GM12878 (cell line): ENCODE data around the gene APEX1. TPM values are rescaled to one million over a fixed set of nuclear protein-coding genes. Genes with fewer than 3 reads are reported as not detected.

Experiments
- BCL11A ChIP-seq: IDR thresholded peaks from 2 replicates; pipeline ENCODE4 v1.6.1; 2011; ENCODE audit warnings: low read depth, low read length
- CBFB ChIP-seq: IDR thresholded peaks from 2 replicates; pipeline ENCODE4 v1.6.1; 2016; ENCODE audit warnings: antibody characterized with exemption, low read depth
- E2F8 ChIP-seq: fragments of 450-650 bp; IDR thresholded peaks from 2 replicates; pipeline ENCODE4 v1.6.1; 2018; ENCODE audit warnings: mild to moderate bottlenecking, low read depth, moderate library complexity; ENCODE audit not compliant: partially characterized antibody
- EGR1 ChIP-seq, 2 experiments: IDR thresholded peaks; 1 replicate in 1 of 2; 2 replicates in 1 of 2; pipeline ENCODE4 v1.6.1; 2011 to 2012; ENCODE audit warnings: low read depth in 2 of 2, low read length in 2 of 2, borderline replicate concordance in 1 of 2, mild to moderate bottlenecking in 1 of 2, moderate library complexity in 1 of 2
- ETV6 ChIP-seq, 2 experiments: fragments of 450-650 bp in 1 of 2; IDR thresholded peaks in 1 of 2; conservative IDR thresholded peaks in 1 of 2; 2 replicates each; pipeline ENCODE4 v1.6.1; 2014; ENCODE audit warnings: antibody characterized with exemption in 1 of 2, borderline replicate concordance in 1 of 2, low read depth in 1 of 2, mild to moderate bottlenecking in 1 of 2, moderate library complexity in 1 of 2
- EZH2 ChIP-seq: IDR thresholded peaks from 2 replicates; pipeline ENCODE4 v1.6.1; 2012; ENCODE audit warnings: low read depth, mild to moderate bottlenecking, control low read depth, inconsistent platforms, low read length, borderline replicate concordance; ENCODE audit not compliant: control insufficient read depth
- JUNB ChIP-seq: IDR thresholded peaks from 2 replicates; pipeline ENCODE4 v1.6.1; 2016; ENCODE audit warnings: antibody characterized with exemption, mild to moderate bottlenecking
- MEF2B ChIP-seq: fragments of 450-650 bp; IDR thresholded peaks from 2 replicates; pipeline ENCODE4 v1.6.1; 2018; ENCODE audit warnings: mild to moderate bottlenecking, moderate library complexity; ENCODE audit not compliant: partially characterized antibody, poor library complexity, severe bottlenecking
- NFXL1 ChIP-seq: fragments of 450-650 bp; IDR thresholded peaks from 2 replicates; pipeline ENCODE4 v1.6.1; 2017; ENCODE audit warnings: antibody characterized with exemption, mild to moderate bottlenecking, borderline replicate concordance
- NFYB ChIP-seq: IDR thresholded peaks from 2 replicates; pipeline ENCODE4 v1.6.1; 2011; ENCODE audit warnings: low read depth, mild to moderate bottlenecking, low read length, improper control_type of control experiment, moderate library complexity; ENCODE audit not compliant: insufficient read depth
- PAX5 ChIP-seq: IDR thresholded peaks from 2 replicates; pipeline ENCODE4 v1.6.1; 2011; ENCODE audit warnings: low read depth, low read length, borderline replicate concordance
- PKNOX1 ChIP-seq: fragments of 450-650 bp; IDR thresholded peaks from 2 replicates; pipeline ENCODE4 v1.6.1; 2016; ENCODE audit warnings: mild to moderate bottlenecking
- POLR2AphosphoS5 ChIP-seq: IDR thresholded peaks from 2 replicates; pipeline ENCODE4 v1.6.1; 2011; ENCODE audit warnings: mild to moderate bottlenecking, low read length, inconsistent platforms
- RAD51 ChIP-seq: fragments of 450-650 bp; IDR thresholded peaks from 2 replicates; pipeline ENCODE4 v1.6.1; 2016; ENCODE audit warnings: moderate library complexity, mild to moderate bottlenecking, inconsistent platforms
- RFX5 ChIP-seq: IDR thresholded peaks from 2 replicates; pipeline ENCODE4 v1.6.1; 2011; ENCODE audit warnings: low read depth, low read length, improper control_type of control experiment
- RUNX3 ChIP-seq: IDR thresholded peaks from 2 replicates; pipeline ENCODE4 v1.6.1; 2012; ENCODE audit warnings: low read length, inconsistent platforms
- SIX5 ChIP-seq: IDR thresholded peaks from 2 replicates; pipeline ENCODE4 v1.6.1; 2011; ENCODE audit warnings: mild to moderate bottlenecking, low read depth, low read length, moderate library complexity; ENCODE audit not compliant: severe bottlenecking
- TBL1XR1 ChIP-seq: IDR thresholded peaks from 2 replicates; pipeline ENCODE4 v1.6.1; 2012; ENCODE audit warnings: low read depth, low read length, improper control_type of control experiment
- ZNF24 ChIP-seq: fragments of 450-650 bp; IDR thresholded peaks from 2 replicates; pipeline ENCODE4 v1.6.1; 2017; ENCODE audit warnings: antibody characterized with exemption, mild to moderate bottlenecking
- ZSCAN29 ChIP-seq: fragments of 450-650 bp; IDR thresholded peaks from 2 replicates; pipeline ENCODE4 v1.6.1; 2017; ENCODE audit warnings: mild to moderate bottlenecking, moderate library complexity
- ZZZ3 ChIP-seq: IDR thresholded peaks from 2 replicates; pipeline ENCODE4 v1.6.1; 2011; ENCODE audit warnings: low read depth; ENCODE audit not compliant: control insufficient read depth, insufficient read length
- polyA plus RNA-seq, 11 experiments: library from polyadenylated mRNA; depleted of rRNA in 4 of 11; unstranded in 6 of 11; stranded (reverse) in 5 of 11; fragments of >200 nt; fragmentation: Nextera tagmentation in 4 of 11; fragmentation: Illumina TruSeq in 1 of 11; extraction: Ambion mirVana in 4 of 11; extraction: Trizol in 1 of 11; gene quantifications; 1 replicate in 1 of 11; 2 replicates in 10 of 11; pipeline versions ENCODE4 v1.2.1 to v1.2.3, GENCODE V29; 2011 to 2016; ENCODE audit warnings: inconsistent platforms in 2 of 11, missing spikeins in 2 of 11, low read depth in 1 of 11
- total RNA-seq, 4 experiments: library from RNA; depleted of rRNA in 3 of 4; stranded (reverse); fragments of >200 nt in 3 of 4; fragmentation: Illumina TruSeq in 1 of 4; extraction: Trizol in 1 of 4; gene quantifications; 2 replicates each; pipeline versions ENCODE4 v1.2.1 to v1.2.3, GENCODE V29; 2013 to 2021
- TF ChIP-seq, protein P1 (sequence below): IDR thresholded peaks from 2 replicates; pipeline ENCODE4 v1.6.1; 2011; ENCODE audit warnings: mild to moderate bottlenecking, low read depth, low read length, moderate library complexity; ENCODE audit not compliant: insufficient replicate concordance
- TF ChIP-seq, protein P2 (sequence below): IDR thresholded peaks from 2 replicates; pipeline ENCODE4 v1.6.1; 2011; ENCODE audit warnings: borderline replicate concordance, low read depth, mild to moderate bottlenecking, moderate library complexity, low read length; ENCODE audit not compliant: insufficient read depth, poor library complexity, severe bottlenecking

APEX1 gene
- total and polyA plus RNA-seq, 10 of the 15 experiments (the other 5 are each of a cell fraction or from before 2014, with no cell fraction given) = 115 to 407 (median 300) TPM

DNA sequence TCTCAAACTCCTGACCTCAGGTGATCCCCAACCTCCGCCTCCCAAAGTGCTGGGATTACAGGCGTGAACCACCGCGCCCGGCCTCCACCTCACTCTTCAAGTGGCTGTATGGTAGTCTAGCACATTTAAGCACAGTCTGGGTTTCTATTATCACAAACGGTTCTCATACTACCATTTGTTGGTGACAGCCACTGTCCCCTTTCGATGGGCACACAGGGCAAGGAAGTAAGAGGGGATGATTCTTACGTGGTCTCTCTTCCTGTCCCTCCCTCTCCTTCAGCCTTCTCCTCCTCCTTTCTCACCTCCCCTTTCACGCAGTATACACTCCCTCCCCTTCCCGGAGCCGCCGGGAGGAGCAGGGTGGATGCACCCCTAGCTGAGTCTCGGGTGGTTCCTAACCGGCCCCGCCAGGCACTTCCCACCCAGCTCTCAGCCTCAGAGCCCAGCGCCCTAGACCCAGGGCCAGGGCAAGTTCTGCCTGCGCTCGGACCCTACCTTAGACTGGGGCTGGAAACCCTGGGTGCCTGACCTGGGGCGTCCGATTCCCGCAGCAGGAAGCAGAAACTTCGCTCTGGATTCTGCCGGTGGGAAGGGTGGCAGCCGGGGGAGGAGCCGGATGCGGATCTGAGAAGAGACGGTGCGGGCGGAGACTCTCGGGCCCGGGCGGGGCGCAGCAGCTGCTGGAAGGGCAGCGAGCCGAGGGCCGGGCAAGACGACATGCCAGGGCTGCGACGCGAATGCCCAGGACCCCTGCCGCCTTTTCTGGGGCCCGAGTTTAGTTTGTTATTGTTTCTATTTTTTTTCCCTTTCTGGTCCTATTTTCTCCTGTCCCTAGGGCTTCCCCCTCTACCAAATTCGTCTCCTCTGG is 41.9 kb upstream of the APEX1 start, which contains the start of gene TEP1 (continued):
- TF ChIP-seq RFX5 (no peak), MEF2B (no peak), TBL1XR1 (no peak; the same call in 1 of the 2 replicates), PKNOX1 (no peak), RUNX3 (no peak), SIX5 (no peak), NFXL1 (no peak), ZSCAN29 (no peak), JUNB (no peak), BCL11A (no peak), POLR2AphosphoS5 (peak; percentile 31; the same call in 1 of the 2 replicates), ZZZ3 (no peak), CBFB (0 out of 2 replicates have a peak, but pooled peaks have one; percentile 18), RAD51 (no peak), EZH2 (no peak), ZNF24 (no peak), EGR1 (IDR thresholded peaks at IDR 0.05; ENCODE audit: borderline replicate concordance in 1 of 2, low read depth in 2 of 2, low read length in 2 of 2) (0 out of 3 replicates have a peak, but pooled peaks of 1 of the 2 experiments have one; percentile 38), ETV6 (conservative IDR thresholded peaks at IDR 0.05 in 1 of 2, IDR thresholded peaks at IDR 0.05 in 1 of 2; ENCODE audit: borderline replicate concordance in 1 of 2, low read depth in 1 of 2) (peak in 1 of 2 experiments; percentile 26; a peak in 1 of 4 replicates), PAX5 (no peak), E2F8 (no peak), NFYB (no peak)
- TF ChIP-seq, protein P1, sequence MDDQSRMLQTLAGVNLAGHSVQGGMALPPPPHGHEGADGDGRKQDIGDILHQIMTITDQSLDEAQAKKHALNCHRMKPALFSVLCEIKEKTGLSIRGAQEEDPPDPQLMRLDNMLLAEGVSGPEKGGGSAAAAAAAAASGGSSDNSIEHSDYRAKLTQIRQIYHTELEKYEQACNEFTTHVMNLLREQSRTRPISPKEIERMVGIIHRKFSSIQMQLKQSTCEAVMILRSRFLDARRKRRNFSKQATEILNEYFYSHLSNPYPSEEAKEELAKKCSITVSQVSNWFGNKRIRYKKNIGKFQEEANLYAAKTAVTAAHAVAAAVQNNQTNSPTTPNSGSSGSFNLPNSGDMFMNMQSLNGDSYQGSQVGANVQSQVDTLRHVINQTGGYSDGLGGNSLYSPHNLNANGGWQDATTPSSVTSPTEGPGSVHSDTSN = no peak
- TF ChIP-seq, protein P2, sequence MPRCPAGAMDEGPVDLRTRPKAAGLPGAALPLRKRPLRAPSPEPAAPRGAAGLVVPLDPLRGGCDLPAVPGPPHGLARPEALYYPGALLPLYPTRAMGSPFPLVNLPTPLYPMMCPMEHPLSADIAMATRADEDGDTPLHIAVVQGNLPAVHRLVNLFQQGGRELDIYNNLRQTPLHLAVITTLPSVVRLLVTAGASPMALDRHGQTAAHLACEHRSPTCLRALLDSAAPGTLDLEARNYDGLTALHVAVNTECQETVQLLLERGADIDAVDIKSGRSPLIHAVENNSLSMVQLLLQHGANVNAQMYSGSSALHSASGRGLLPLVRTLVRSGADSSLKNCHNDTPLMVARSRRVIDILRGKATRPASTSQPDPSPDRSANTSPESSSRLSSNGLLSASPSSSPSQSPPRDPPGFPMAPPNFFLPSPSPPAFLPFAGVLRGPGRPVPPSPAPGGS = no peak
